ENCODE results near the gene POMT1. TPM values are rescaled to one million over a fixed set of nuclear protein-coding genes. Genes with fewer than 3 reads are reported as not detected.
A peak's percentile ranks its signal among the peaks of the same experiment; 100 is the strongest.
"Not testable (repeated sequence)": the region's sequence is repeated elsewhere in the genome, so short reads cannot be mapped to it uniquely, and the experiment has no call there.

The POMT1 gene
- total RNA-seq, 1 experiment from 2014 or later: 25.6 TPM

- peaks cover 6% of the 10 kb centered on the region; the same call in 1 of the 2 replicates for H3K4me1 ChIP-seq
- no peaks in the 10 kb centered on the region for H3K9me3 ChIP-seq (replicated peaks)
- no peaks in the 10 kb centered on the region for H3K27me3 ChIP-seq
- H3K4me3 ChIP-seq: no peak overlapping the region
- no peak for DNase-seq
- H3K36me3 ChIP-seq: peaks cover 57% of the 10 kb centered on the region
- H3K27ac ChIP-seq: no peak overlapping the region
Measured at GRCh38 chr9:131500377-131500776, 2.3 kb upstream of the POMT1 start.

- no peaks in the 10 kb centered on the region for H3K27me3 ChIP-seq
- H3K9me3 ChIP-seq (replicated peaks): no peaks in the 10 kb centered on the region
- peak; percentile 35 to 44 for DNase-seq
- no peak overlapping the region for H3K27ac ChIP-seq
- peaks cover 51% of the 10 kb centered on the region for H3K36me3 ChIP-seq
- H3K4me1 ChIP-seq: peaks cover 6% of the 10 kb centered on the region; the same call in 1 of the 2 replicates
- H3K4me3 ChIP-seq: no peak overlapping the region
Measured at GRCh38 chr9:131500939-131501541, 1.7 kb upstream of the POMT1 start.

DNA sequence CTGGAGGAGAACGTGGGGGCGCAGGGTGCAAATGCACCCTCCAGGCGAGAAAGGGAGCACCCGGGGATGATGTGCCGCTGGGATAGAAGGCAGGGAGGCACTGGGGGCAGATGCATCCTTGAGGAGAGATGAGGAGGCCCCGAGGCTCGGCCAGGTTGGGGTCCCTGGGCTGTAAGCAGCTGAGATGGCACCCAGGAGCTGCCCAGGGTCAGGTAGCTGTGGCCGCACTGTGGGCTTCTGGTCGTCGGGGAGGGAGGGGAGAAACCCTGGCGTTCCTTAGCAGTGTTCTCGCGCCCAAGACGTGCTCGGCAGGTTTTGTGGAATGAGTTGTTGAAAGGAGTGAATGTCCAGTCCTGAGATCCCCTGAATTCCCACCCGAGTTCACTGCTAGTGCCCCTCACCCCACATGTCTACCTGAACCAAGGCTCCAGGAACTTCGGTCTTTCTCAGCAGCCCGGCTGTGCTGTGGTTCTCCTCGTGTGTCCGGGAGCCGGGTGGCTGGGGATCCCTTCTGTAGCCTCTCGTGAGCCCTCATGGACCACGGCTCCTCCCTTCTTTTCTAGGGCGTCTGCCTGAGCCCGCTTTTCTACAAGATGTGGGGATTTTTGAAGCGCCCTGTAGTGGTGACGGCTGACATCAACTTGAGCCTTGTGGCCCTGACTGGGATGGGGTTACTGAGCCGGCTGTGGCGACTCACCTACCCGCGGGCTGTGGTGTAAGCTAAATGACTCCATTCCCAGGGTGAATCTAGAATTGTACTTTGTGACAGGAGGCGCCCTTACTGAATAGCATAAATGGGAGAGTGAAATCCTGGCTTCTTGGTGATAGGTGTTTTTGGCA is 1.1 kb downstream of the POMT1 start:
- Histone ChIP-seq H3K4me1 (peaks cover 6% of the 10 kb centered on the region; the same call in 1 of the 2 replicates), H3K4me3 (peak overlapping the region; percentile 69), H3K9me3 (replicated peaks) (no peaks in the 10 kb centered on the region), H3K27ac (no peak overlapping the region; the same call in 1 of the 2 replicates), H3K36me3 (peaks cover 30% of the 10 kb centered on the region), H3K27me3 (no peaks in the 10 kb centered on the region)
- DNase-seq: peak; percentile 34 to 41

DNA sequence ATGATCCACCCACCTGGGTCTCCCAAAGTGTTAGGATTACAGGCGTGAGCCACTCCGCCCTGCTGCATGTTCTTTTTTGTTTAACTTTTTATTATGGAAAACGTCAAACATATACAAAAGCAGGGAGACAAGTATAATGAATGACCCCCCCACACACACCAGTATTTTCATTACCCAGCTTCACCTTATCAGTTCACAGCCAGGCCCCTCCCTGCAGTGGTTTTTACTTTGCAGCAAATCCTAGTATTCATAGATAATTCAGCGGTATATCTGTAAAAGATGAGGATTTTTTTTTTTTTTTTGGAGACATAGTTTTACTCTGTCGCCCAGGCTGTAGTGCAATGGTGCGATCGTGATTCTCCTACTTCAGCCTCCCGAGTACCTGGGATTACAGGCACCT is 2.3 kb downstream of the POMT1 start:
- no peaks in the 10 kb centered on the region for H3K9me3 ChIP-seq (replicated peaks)
- no peak overlapping the region for H3K27ac ChIP-seq
- peaks cover 18% of the 10 kb centered on the region for H3K36me3 ChIP-seq
- no peaks in the 10 kb centered on the region for H3K27me3 ChIP-seq
- no peak for DNase-seq
- peaks cover 6% of the 10 kb centered on the region; the same call in 1 of the 2 replicates for H3K4me1 ChIP-seq
- H3K4me3 ChIP-seq: no peak overlapping the region

DNA sequence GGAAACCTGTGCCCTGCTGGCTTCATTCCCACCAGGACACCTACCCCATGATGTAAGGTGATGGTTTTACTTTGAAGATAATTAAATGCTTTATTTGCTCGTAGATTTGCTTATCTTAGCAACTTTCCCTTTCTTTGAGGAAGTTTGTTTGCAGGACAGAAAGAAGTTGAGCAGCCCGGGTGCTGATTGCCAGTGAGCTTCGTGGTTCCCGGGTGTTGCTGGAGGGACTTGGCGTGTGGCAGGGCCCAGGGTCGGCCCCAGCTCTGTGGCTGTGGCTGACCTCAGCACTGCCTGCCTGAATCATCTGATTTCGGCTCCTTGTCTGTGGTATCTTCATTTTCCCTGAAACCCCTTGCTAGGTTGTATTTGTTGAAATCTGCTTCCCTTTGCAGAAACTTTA is 8.7 kb downstream of the POMT1 start:
- H3K9me3 ChIP-seq (replicated peaks): no peaks in the 10 kb centered on the region
- no peaks in the 10 kb centered on the region for H3K27me3 ChIP-seq
- no peak overlapping the region for H3K27ac ChIP-seq
- H3K4me1 ChIP-seq: no peaks in the 10 kb centered on the region
- peaks cover 35% of the 10 kb centered on the region for H3K36me3 ChIP-seq
- no peak for DNase-seq
- no peak overlapping the region for H3K4me3 ChIP-seq

- H3K9me3 ChIP-seq (replicated peaks): no peaks in the 10 kb centered on the region
- H3K36me3 ChIP-seq: peaks cover 39% of the 10 kb centered on the region
- no peak overlapping the region for H3K4me3 ChIP-seq
- no peaks in the 10 kb centered on the region for H3K27me3 ChIP-seq
- DNase-seq: no peak
- H3K27ac ChIP-seq: no peak overlapping the region
- no peaks in the 10 kb centered on the region for H3K4me1 ChIP-seq
Measured at GRCh38 chr9:131511880-131512279, 9.2 kb downstream of the POMT1 start.

GRCh38 chr9:131513177-131513576 is 10.5 kb downstream of the POMT1 start:
- Histone ChIP-seq H3K36me3 (peaks cover 44% of the 10 kb centered on the region), H3K4me3 (no peak overlapping the region), H3K4me1 (no peaks in the 10 kb centered on the region), H3K27me3 (no peaks in the 10 kb centered on the region), H3K9me3 (replicated peaks) (no peaks in the 10 kb centered on the region), H3K27ac (no peak overlapping the region)
- no peak for DNase-seq

- not testable (repeated sequence) for H3K4me3 ChIP-seq; H3K27ac ChIP-seq; DNase-seq; H3K4me1 ChIP-seq; H3K9me3 ChIP-seq (replicated peaks); H3K27me3 ChIP-seq
- peaks cover 60% of the 10 kb centered on the region for H3K36me3 ChIP-seq
Measured at GRCh38 chr9:131515559-131516031, 12.9 kb downstream of the POMT1 start.

DNA sequence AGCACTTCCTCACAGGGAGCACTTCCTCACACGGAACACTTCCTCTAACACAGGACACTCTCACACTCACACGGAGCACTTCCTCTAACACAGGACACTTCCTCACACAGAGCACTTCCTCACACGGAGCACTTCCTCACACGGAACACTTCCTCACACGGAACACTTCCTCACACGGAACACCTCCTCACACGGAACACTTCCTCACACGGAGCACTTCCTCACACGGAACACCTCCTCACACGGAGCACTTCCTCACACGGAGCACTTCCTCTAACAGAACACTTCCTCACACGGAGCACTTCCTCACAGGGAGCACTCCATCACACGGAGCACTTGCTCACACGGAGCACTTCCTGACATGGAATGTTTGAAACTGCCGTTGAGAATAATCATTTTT is 13.4 kb downstream of the POMT1 start:
- Histone ChIP-seq H3K36me3 (peaks cover 60% of the 10 kb centered on the region), H3K9me3 (replicated peaks) (no peaks in the 10 kb centered on the region), H3K4me3 (no peak overlapping the region), H3K27me3 (no peaks in the 10 kb centered on the region), H3K4me1 (no peaks in the 10 kb centered on the region), H3K27ac (no peak overlapping the region)
- no peak for DNase-seq

DNA sequence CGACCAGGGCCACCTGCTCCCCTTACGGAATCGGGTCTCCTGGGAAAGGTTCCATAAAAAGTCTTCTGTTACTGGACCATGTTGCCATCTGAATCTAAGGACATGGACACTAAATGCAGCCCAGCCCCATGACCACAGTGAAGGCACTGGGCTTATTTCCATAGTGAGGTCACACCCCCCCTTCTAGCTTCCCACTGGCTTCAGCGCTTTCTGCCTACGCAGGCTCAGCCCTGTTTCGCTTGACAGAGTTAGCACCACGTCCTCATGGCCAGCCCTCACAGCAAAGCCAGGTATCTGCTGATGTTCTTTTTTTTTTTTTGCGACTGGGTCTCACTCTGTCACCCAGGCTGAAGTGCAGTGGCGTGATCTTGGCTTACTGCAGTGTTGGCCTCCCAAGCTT is 14.2 kb downstream of the POMT1 start:
- Histone ChIP-seq H3K4me1 (no peaks in the 10 kb centered on the region), H3K9me3 (replicated peaks) (no peaks in the 10 kb centered on the region), H3K36me3 (peaks cover 63% of the 10 kb centered on the region), H3K27me3 (no peaks in the 10 kb centered on the region), H3K27ac (no peak overlapping the region), H3K4me3 (no peak overlapping the region)
- DNase-seq: no peak

- H3K4me3 ChIP-seq: no peak overlapping the region
- peaks cover 63% of the 10 kb centered on the region for H3K36me3 ChIP-seq
- H3K9me3 ChIP-seq (replicated peaks): no peaks in the 10 kb centered on the region
- DNase-seq: no peak
- H3K27ac ChIP-seq: no peak overlapping the region
- no peaks in the 10 kb centered on the region for H3K27me3 ChIP-seq
- H3K4me1 ChIP-seq: no peaks in the 10 kb centered on the region
Measured at GRCh38 chr9:131517761-131518190, 15.1 kb downstream of the POMT1 start.

DNA sequence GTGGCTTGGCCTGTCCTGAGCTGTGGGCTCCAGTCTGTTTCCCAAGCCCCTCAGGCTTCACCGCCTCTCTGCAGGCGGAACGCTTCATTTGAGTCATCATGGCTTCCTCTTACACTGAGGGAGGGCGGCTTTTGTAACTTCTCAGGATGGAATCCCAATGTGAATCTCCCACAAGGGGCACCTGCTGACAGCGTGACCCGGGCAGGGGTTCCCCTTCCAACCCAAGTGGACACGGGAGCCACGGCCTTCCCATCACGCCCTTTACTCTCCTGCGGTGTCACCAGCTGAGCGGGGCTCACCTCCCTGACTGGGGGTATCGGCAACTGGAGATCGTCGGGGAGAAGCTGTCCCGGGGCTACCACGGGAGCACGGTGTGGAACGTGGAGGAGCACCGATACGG is 15.8 kb downstream of the POMT1 start:
- Histone ChIP-seq H3K4me3 (no peak overlapping the region), H3K36me3 (peaks cover 68% of the 10 kb centered on the region), H3K27ac (no peak overlapping the region), H3K9me3 (replicated peaks) (no peaks in the 10 kb centered on the region), H3K4me1 (no peaks in the 10 kb centered on the region), H3K27me3 (no peaks in the 10 kb centered on the region)
- no peak for DNase-seq

GRCh38 chr9:131520503-131520902 is 17.8 kb downstream of the POMT1 start:
- H3K27me3 ChIP-seq: no peaks in the 10 kb centered on the region
- H3K27ac ChIP-seq: no peak overlapping the region
- H3K36me3 ChIP-seq: peaks cover 74% of the 10 kb centered on the region
- H3K9me3 ChIP-seq (replicated peaks): no peaks in the 10 kb centered on the region
- no peak overlapping the region for H3K4me3 ChIP-seq
- DNase-seq: no peak
- H3K4me1 ChIP-seq: no peaks in the 10 kb centered on the region

DNA sequence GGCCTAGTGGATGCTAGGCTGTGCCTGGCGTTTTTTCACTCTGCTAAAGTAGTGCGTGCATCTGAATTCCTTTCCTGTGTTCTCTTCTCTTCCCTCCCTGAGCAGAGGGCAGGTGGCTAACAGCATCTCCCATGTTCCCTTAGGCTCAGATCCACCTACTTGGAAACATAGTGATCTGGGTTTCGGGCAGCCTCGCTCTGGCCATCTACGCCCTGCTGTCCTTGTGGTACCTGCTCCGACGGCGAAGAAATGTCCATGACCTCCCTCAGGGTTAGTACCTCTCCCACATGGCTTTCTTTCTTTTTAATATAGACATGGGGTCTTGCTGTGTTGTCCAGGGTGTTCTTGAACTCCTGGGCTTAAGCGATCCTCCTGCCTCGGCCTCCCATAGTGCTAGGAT is 18.5 kb downstream of the POMT1 start:
- Histone ChIP-seq H3K4me1 (no peaks in the 10 kb centered on the region), H3K27ac (no peak overlapping the region), H3K36me3 (peaks cover 81% of the 10 kb centered on the region), H3K27me3 (no peaks in the 10 kb centered on the region), H3K9me3 (replicated peaks) (no peaks in the 10 kb centered on the region), H3K4me3 (no peak overlapping the region)
- no peak for DNase-seq

DNA sequence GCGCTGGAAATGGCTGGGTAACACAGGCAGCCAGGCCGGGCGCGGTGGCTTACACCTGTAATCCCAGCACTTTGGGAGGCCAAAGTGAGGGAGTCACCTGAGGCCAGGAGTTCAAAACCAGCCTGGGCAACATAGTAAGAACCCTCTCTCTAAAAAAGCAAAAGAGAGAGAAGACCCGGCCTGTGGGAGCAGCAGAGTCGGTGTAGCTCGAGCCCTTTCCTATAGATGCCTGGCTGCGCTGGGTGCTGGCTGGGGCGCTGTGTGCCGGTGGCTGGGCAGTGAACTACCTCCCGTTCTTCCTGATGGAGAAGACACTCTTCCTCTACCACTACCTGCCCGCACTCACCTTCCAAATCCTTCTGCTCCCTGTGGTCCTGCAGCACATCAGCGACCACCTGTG is 19.1 kb downstream of the POMT1 start:
- Histone ChIP-seq H3K9me3 (replicated peaks) (no peaks in the 10 kb centered on the region), H3K4me3 (no peak overlapping the region), H3K27ac (no peak overlapping the region), H3K4me1 (no peaks in the 10 kb centered on the region), H3K27me3 (no peaks in the 10 kb centered on the region), H3K36me3 (peaks cover 80% of the 10 kb centered on the region)
- DNase-seq: no peak

All from SJCRH30 (cell line).